ENCODE data around the gene ROM1. TPM values are rescaled to one million over a fixed set of nuclear protein-coding genes. Genes with fewer than 3 reads are reported as not detected.

The ROM1 gene
- total and polyA plus RNA-seq, 2 experiments from 2014 or later: 0.24 to 0.65 TPM

DNA sequence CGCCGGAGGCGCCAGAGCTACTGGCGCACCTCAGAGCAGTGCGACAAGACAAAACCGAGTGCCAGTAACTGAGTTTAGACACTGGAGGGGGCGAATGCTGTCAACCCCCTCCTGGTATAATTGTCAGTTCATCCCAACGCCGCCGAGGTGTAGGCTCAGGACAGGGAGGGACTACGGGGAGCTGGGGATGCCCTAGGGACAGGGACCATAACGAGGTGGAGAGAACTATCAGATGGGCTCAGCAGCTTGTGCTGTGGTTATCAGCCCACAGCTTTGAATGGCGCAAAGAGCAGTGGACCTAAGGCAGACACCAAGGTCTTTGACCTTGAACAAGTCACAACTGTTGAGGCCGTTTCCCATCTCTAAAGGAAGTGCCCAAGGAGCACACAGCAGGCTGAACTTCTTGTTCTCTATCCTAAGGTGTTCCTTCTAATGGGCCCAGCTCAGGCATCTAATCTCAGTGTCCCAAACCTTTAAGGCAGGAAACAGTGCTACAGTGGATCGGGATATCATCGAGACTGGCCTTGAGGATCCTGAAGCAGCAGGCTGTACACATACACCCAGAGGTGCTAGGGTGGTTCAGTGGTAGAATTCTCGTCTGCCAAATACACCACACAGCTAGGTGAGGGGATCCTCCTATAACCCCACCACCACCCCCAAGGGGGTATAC, 20.8 kb upstream of the ROM1 start:
- peak overlapping the region; percentile 9; the same call in 1 of the 2 replicates for H2AFZ ChIP-seq
- peaks cover 18% of the 10 kb centered on the region for H3K4me1 Mint-ChIP-seq
- peaks cover 12% of the 10 kb centered on the region; the same call in 1 of the 2 replicates for H3K4me1 ChIP-seq (ENCODE audit: insufficient read depth)
- 0 out of 2 replicates have a peak overlapping the region, but pooled peaks have one; percentile 75 for H3K27ac ChIP-seq (ENCODE audit: low read depth)
- H3K27ac Mint-ChIP-seq: peak overlapping the region; percentile 94
- no peaks in the 10 kb centered on the region for H3K27me3 ChIP-seq (ENCODE audit: insufficient read depth)
- TF ChIP-seq ZNF331 (CRISPR knock-in tag; IDR thresholded peaks at IDR 0.05; ENCODE audit: low read depth) (no peak), CREB1 (CRISPR knock-in tag; IDR thresholded peaks at IDR 0.05; ENCODE audit: low read depth) (no peak), POLR2AphosphoS5 (IDR thresholded peaks at IDR 0.05; ENCODE audit: low read depth) (no peak), STAT1 (IDR thresholded peaks at IDR 0.05; ENCODE audit: unreplicated experiment) (no peak), EZH2 (IDR thresholded peaks at IDR 0.05; ENCODE audit: low read depth, unreplicated experiment) (no peak), NANOG (IDR thresholded peaks at IDR 0.05; ENCODE audit: borderline replicate concordance) (no peak), ZNF114 (CRISPR knock-in tag; IDR thresholded peaks at IDR 0.05) (no peak), JUNB (IDR thresholded peaks at IDR 0.05; ENCODE audit: unreplicated experiment) (no peak), EZH2phosphoT487 (IDR thresholded peaks at IDR 0.05; ENCODE audit: unreplicated experiment) (no peak)
- TF ChIP-seq, protein P1, sequence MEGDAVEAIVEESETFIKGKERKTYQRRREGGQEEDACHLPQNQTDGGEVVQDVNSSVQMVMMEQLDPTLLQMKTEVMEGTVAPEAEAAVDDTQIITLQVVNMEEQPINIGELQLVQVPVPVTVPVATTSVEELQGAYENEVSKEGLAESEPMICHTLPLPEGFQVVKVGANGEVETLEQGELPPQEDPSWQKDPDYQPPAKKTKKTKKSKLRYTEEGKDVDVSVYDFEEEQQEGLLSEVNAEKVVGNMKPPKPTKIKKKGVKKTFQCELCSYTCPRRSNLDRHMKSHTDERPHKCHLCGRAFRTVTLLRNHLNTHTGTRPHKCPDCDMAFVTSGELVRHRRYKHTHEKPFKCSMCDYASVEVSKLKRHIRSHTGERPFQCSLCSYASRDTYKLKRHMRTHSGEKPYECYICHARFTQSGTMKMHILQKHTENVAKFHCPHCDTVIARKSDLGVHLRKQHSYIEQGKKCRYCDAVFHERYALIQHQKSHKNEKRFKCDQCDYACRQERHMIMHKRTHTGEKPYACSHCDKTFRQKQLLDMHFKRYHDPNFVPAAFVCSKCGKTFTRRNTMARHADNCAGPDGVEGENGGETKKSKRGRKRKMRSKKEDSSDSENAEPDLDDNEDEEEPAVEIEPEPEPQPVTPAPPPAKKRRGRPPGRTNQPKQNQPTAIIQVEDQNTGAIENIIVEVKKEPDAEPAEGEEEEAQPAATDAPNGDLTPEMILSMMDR (conservative IDR thresholded peaks at IDR 0.05; ENCODE audit: low read depth in 2 of 2): no peak
- TF ChIP-seq, protein P2, sequence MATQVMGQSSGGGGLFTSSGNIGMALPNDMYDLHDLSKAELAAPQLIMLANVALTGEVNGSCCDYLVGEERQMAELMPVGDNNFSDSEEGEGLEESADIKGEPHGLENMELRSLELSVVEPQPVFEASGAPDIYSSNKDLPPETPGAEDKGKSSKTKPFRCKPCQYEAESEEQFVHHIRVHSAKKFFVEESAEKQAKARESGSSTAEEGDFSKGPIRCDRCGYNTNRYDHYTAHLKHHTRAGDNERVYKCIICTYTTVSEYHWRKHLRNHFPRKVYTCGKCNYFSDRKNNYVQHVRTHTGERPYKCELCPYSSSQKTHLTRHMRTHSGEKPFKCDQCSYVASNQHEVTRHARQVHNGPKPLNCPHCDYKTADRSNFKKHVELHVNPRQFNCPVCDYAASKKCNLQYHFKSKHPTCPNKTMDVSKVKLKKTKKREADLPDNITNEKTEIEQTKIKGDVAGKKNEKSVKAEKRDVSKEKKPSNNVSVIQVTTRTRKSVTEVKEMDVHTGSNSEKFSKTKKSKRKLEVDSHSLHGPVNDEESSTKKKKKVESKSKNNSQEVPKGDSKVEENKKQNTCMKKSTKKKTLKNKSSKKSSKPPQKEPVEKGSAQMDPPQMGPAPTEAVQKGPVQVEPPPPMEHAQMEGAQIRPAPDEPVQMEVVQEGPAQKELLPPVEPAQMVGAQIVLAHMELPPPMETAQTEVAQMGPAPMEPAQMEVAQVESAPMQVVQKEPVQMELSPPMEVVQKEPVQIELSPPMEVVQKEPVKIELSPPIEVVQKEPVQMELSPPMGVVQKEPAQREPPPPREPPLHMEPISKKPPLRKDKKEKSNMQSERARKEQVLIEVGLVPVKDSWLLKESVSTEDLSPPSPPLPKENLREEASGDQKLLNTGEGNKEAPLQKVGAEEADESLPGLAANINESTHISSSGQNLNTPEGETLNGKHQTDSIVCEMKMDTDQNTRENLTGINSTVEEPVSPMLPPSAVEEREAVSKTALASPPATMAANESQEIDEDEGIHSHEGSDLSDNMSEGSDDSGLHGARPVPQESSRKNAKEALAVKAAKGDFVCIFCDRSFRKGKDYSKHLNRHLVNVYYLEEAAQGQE (IDR thresholded peaks at IDR 0.05; ENCODE audit: unreplicated experiment): no peak
- TF ChIP-seq, protein P3, sequence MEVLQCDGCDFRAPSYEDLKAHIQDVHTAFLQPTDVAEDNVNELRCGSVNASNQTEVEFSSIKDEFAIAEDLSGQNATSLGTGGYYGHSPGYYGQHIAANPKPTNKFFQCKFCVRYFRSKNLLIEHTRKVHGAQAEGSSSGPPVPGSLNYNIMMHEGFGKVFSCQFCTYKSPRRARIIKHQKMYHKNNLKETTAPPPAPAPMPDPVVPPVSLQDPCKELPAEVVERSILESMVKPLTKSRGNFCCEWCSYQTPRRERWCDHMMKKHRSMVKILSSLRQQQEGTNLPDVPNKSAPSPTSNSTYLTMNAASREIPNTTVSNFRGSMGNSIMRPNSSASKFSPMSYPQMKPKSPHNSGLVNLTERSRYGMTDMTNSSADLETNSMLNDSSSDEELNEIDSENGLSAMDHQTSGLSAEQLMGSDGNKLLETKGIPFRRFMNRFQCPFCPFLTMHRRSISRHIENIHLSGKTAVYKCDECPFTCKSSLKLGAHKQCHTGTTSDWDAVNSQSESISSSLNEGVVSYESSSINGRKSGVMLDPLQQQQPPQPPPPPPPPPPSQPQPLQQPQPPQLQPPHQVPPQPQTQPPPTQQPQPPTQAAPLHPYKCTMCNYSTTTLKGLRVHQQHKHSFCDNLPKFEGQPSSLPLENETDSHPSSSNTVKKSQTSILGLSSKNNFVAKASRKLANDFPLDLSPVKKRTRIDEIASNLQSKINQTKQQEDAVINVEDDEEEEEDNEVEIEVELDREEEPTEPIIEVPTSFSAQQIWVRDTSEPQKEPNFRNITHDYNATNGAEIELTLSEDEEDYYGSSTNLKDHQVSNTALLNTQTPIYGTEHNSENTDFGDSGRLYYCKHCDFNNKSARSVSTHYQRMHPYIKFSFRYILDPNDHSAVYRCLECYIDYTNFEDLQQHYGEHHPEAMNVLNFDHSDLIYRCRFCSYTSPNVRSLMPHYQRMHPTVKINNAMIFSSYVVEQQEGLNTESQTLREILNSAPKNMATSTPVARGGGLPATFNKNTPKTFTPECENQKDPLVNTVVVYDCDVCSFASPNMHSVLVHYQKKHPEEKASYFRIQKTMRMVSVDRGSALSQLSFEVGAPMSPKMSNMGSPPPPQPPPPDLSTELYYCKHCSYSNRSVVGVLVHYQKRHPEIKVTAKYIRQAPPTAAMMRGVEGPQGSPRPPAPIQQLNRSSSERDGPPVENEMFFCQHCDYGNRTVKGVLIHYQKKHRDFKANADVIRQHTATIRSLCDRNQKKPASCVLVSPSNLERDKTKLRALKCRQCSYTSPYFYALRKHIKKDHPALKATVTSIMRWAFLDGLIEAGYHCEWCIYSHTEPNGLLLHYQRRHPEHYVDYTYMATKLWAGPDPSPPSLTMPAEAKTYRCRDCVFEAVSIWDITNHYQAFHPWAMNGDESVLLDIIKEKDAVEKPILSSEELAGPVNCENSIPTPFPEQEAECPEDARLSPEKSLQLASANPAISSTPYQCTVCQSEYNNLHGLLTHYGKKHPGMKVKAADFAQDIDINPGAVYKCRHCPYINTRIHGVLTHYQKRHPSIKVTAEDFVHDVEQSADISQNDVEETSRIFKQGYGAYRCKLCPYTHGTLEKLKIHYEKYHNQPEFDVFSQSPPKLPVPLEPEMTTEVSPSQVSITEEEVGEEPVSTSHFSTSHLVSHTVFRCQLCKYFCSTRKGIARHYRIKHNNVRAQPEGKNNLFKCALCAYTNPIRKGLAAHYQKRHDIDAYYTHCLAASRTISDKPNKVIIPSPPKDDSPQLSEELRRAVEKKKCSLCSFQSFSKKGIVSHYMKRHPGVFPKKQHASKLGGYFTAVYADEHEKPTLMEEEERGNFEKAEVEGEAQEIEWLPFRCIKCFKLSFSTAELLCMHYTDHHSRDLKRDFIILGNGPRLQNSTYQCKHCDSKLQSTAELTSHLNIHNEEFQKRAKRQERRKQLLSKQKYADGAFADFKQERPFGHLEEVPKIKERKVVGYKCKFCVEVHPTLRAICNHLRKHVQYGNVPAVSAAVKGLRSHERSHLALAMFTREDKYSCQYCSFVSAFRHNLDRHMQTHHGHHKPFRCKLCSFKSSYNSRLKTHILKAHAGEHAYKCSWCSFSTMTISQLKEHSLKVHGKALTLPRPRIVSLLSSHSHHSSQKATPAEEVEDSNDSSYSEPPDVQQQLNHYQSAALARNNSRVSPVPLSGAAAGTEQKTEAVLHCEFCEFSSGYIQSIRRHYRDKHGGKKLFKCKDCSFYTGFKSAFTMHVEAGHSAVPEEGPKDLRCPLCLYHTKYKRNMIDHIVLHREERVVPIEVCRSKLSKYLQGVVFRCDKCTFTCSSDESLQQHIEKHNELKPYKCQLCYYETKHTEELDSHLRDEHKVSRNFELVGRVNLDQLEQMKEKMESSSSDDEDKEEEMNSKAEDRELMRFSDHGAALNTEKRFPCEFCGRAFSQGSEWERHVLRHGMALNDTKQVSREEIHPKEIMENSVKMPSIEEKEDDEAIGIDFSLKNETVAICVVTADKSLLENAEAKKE (CRISPR knock-in tag; IDR thresholded peaks at IDR 0.05): no peak
- TF ChIP-seq, protein P4, sequence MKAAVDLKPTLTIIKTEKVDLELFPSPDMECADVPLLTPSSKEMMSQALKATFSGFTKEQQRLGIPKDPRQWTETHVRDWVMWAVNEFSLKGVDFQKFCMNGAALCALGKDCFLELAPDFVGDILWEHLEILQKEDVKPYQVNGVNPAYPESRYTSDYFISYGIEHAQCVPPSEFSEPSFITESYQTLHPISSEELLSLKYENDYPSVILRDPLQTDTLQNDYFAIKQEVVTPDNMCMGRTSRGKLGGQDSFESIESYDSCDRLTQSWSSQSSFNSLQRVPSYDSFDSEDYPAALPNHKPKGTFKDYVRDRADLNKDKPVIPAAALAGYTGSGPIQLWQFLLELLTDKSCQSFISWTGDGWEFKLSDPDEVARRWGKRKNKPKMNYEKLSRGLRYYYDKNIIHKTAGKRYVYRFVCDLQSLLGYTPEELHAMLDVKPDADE (IDR thresholded peaks at IDR 0.05): no peak
- peaks cover 35% of the 10 kb centered on the region for H3K36me3 ChIP-seq (ENCODE audit: insufficient read depth)
- DNase-seq (ENCODE audit: low spot score) (no peak), ATAC-seq (peak; percentile 14)
- no peaks in the 10 kb centered on the region for H3K9me2 ChIP-seq (ENCODE audit: insufficient read depth)
- peak overlapping the region; percentile 92 for H3K4me2 ChIP-seq
- peaks cover 57% of the 10 kb centered on the region for H3F3A ChIP-seq (replicated peaks; ENCODE audit: low read depth)
- peak overlapping the region; percentile 98 for H3K4me3 Mint-ChIP-seq
- H3K4me3 ChIP-seq: peak overlapping the region; percentile 63
- peaks cover 64% of the 10 kb centered on the region for H3K36me3 Mint-ChIP-seq (ENCODE audit: low read depth)
- peaks cover 19% of the 10 kb centered on the region for H3K79me2 ChIP-seq (replicated peaks; ENCODE audit: insufficient read depth)
- peaks cover 4% of the 10 kb centered on the region; the same call in 2 of the 3 replicates for H3K9me3 Mint-ChIP-seq
- peaks cover 17% of the 10 kb centered on the region for H4K20me1 ChIP-seq (replicated peaks; ENCODE audit: insufficient read depth)
- H3K27me3 Mint-ChIP-seq (ENCODE audit: insufficient read depth, low read depth, poor library complexity): peaks cover 27% of the 10 kb centered on the region

Measured in GM23338 (cell line).